Measurements from ENCODE around the gene CATSPER1.
"Not testable (repeated sequence)": the region's sequence is repeated elsewhere in the genome, so short reads cannot be mapped to it uniquely, and the experiment has no call there.

The CATSPER1 gene

DNA sequence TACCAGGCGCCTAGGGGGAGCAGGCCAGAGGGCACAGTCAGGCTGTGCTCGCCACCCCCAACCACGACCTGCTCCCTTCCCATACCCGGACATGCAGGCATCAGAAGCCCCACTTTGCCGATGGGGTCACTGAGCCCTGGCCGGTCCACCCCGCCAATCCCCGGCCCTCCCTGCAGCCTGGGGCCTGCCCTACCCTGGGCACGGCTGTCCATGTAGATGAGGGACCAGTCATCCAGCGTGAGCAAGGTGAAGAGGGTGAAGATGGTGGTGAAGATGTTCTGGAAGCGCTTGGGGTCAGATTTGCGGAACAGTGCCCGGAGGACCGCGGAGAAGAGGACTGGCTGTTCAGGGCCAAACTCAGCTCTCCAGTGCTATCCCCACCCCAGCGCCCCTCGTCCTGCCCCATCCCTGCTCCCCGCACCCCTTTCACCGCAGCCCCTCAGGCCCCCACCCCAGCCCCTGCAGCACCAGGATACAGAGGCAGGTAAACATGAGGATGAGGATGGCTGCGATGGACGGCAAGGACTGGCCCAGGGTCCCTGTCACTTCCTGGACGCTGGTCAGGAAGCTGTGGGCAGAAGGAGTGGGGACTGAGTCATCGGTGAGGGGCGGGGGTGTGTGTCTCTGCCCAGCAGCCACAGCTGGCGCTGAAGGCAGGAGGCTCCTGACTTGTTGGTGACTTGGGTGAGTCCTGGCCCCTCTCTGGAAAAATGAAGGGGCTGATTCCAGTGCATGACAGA lies 5.5 kb downstream of the CATSPER1 start:
- DNase-seq, result peak; percentile 77

GRCh38 chr11:66020212-66020611 lies 6.1 kb downstream of the CATSPER1 start:
- DNase-seq, result no peak

DNA sequence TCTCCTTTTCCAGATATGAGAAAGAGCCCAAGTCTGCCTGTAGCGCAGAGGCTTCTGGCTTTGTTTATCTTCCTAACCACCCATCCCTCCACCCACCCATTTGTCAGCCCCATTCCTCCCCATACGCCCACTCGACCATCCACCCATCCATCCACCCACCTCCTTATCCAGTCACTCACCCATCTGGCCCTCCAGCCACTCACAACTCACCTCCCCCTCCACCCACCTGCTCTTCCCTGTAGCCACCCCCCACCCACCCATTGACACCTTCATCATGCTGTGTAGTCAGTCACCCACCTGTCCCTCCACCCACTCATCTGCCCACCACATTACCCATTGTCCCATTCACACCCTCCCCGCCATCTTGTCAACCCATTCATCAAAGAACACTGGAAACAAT lies 9.0 kb downstream of the CATSPER1 start:
- peak; percentile 57 for DNase-seq

- no peak for DNase-seq
Measured at GRCh38 chr11:66016793-66017177, 9.5 kb downstream of the CATSPER1 start.

DNA sequence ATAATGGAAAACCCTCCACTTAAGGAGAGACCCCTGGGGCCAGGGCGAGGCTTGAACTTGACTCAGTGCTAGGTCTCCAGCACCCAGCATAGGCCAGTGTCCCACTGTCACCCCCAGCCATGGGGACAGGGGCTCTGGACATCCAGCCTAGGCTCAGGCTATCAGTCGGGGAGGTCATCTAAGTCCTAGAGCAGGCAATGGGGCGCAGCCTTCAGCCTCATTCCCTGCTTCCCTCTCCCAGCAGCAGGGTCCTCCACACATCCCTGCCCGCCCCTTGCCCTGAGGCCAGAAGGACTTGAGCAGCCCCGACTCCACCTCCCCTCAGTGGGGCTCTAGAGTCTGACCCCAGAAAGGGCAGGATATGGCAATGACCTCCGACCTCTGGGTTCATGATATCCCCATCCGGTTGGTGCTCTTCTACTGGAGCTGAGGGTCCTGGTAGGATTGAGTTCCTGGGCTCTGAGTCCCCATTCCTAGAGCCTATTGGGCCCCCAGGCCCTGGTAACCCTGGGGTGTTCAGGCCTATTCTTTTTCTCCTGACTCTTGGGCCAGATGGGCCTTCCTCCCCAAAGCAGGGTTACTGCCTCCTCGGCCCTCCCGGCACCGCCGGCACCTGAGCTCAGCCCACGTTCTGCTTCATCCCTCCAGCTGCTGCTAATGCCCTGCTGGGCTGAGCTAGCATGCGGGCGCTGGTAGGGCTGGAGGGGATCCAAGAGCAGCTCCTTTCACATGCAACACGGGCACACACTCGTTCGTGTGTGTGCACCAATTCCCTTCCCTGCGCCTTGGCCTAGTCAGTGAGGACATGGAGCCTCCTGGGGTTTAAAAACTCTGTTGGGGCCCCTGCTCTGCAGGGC lies 10.1 kb downstream of the CATSPER1 start:
- no peak for DNase-seq

GRCh38 chr11:66015454-66015881 lies 10.8 kb downstream of the CATSPER1 start:
- no peak for DNase-seq

GRCh38 chr11:66014804-66015453 lies 11.3 kb downstream of the CATSPER1 start:
- no peak for DNase-seq

- DNase-seq, result no peak
Measured at GRCh38 chr11:66013762-66014100, 12.5 kb downstream of the CATSPER1 start.

DNA sequence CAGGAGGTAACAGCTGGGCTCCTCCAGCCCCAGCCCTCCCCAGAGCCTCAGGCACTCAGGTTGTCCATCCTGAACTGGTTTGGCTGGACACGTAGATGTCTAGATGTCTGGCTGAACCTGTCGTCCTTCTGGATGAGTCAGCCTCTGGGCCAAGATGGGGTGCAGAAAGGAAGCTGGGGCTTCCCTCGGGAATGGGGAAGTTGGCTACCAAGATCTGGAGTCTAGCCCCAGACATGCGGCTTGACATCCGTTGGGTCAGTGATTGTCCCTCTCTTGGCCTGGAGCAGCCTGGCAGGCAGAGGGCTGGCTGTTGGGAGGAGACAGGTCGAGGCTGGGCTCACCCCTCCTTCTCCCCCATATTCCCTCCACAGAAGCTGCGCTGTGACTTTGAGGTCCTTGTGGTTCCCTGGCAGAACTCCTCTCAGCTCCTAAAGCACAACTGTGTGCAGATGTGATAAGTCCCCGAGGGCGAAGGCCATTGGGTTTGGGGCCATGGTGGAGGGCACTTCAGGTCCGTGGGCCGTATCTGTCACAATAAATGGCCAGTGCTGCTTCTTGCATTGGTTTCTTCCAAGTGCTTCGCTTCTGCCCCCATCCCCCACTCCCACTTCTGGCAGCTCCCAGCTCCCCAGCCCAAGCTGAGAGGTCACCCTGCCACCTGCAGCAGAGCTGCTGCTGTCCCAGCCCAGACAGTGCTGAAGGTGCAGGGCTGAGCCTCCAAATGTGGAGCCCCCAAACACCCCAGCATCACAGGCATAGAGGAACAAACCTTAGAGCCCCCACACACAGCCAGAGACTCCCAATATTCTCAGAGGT lies 13.1 kb downstream of the CATSPER1 start:
- peak; percentile 64 for DNase-seq

- peak; percentile 1 for DNase-seq
Measured at GRCh38 chr11:66012371-66012945, 13.8 kb downstream of the CATSPER1 start.

GRCh38 chr11:66011785-66012303 lies 14.4 kb downstream of the CATSPER1 start, which contains the start of gene CST6:
Gene CST6, plus strand, starts transcription at chr11:66012008. Its CDS starts 37 bp downstream, at chr11:66012045.
- peak; percentile 20 for DNase-seq

DNA sequence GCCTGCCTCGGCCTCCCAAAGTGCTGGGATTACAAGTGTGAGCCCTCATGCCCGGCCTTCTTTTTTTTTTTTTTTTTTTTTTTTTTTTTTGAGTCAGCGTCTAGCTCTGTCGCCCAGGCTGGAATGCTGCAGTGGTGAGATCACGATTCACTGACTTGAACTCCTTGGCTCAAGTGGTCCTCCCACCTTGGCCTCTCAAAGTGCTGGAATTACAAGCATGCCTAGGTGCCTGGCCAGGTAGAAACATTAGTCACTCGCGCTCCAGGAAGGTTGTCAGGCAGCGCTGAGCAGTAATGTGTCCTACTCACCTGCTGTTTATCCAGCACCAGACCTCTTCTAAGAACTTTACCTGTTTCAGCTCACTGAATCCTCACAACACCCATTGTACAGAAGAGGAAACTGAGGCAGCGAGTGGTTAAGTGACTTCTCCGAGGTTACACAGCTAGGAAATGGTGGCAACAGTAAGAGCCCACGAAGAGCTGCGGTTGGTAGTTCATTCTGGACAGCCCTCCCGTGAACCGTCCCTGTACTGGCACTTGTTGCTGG lies 15.0 kb downstream of the CATSPER1 start:
- peak; percentile 19 for DNase-seq

GRCh38 chr11:66010036-66010435 lies 16.2 kb downstream of the CATSPER1 start:
- not testable (repeated sequence) for DNase-seq

DNA sequence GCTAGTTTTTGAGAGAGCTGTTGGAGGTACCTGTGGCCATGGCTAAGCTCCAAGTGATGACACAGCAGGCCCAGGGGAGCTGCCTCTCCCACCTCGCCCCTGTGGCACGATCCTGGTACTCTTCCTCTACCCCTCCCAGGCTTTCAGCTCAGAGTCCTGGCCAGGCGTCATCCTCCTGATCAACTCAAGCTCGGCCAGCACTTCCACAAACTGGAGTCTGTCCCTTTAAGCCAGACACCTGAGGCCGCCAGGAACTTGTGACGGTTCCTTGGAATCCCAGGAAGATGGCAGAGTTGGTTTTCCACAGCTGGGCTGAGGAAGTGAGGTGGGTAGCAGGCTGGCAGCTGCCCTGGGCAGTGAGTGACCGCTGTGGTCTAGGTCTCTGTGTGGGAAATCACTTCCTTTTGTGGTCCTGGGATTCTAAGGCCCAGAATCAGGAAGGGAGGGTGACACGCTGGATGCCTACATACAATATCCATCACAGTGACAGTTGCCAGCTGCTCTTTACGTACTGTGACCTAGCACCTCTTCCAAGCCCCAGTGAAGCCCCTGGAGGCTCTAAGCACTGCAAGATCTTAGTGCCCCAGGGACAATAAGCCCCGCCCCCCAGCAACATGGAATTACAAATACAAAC lies 17.7 kb downstream of the CATSPER1 start:
- DNase-seq, result peak; percentile 10

DNA sequence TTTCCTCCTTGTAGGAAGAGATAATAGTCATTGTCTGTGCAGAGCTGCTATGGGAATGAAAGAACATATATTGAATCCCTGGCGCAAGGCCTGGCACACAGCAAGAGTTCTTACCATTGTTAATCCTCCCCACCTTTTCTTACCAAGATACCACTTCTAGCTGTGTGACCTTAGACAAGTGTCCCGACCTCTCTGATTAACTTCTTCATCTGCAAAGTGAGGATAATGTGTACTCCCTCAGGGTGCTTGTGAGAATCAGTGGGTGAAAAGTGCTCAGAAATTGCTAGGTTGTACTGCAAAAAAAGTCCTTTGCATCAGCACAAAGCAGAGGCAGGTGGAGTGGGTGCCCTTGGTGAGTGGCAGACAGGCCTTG lies 18.2 kb downstream of the CATSPER1 start:
- DNase-seq, result peak; percentile 2

DNA sequence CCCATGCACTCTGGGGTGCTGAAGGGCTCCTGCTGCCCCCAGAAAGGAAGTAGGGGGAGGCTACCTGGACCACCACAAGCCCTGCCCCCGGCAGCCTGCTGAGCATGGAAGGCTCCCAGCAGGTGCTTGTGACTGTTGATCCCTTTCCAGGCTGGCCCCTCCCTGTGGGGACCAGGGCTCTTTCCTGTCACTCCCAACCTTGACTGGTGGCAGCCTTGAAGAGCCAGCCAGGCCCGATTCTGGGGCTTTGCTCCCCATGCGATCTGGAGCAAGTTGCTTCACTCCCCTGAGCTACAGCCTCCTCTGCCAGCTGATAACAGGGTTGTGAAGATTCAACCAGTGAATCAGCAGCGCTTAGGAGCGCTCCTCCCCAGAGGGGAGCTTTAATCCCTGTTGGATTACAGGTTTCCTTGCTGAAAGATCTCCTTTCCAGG lies 19.1 kb downstream of the CATSPER1 start:
- peak; percentile 35 for DNase-seq

DNA sequence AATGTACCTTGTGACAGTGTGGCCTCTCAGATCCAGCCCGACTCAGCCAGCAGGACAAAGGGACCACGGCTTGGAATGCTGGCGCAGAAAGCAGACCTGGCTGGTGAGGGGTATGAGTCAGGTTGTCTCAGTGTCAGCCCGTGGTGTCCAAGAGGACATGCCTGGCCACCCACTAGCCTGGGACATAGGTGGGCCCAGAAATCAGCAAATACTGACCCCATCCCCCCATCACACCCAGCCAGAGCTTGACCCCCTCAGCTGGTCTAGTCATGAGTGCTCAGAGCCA lies 19.4 kb downstream of the CATSPER1 start:
- DNase-seq, result no peak

GRCh38 chr11:66006134-66006890 lies 20.0 kb downstream of the CATSPER1 start:
- DNase-seq, result peak; percentile 5

- no peak for DNase-seq
Measured at GRCh38 chr11:66004186-66004585, 22.1 kb downstream of the CATSPER1 start.

- peak; percentile 35 for DNase-seq
Measured at GRCh38 chr11:66003291-66003690, 23.0 kb downstream of the CATSPER1 start.

All from hematopoietic multipotent progenitor cell treated with erythropoietin and hydrocortisone succinate and interleukin-3 and kit ligand, for 6 days (in vitro differentiated cells).